ENCODE results near the gene FUS.

FUS gene

DNA sequence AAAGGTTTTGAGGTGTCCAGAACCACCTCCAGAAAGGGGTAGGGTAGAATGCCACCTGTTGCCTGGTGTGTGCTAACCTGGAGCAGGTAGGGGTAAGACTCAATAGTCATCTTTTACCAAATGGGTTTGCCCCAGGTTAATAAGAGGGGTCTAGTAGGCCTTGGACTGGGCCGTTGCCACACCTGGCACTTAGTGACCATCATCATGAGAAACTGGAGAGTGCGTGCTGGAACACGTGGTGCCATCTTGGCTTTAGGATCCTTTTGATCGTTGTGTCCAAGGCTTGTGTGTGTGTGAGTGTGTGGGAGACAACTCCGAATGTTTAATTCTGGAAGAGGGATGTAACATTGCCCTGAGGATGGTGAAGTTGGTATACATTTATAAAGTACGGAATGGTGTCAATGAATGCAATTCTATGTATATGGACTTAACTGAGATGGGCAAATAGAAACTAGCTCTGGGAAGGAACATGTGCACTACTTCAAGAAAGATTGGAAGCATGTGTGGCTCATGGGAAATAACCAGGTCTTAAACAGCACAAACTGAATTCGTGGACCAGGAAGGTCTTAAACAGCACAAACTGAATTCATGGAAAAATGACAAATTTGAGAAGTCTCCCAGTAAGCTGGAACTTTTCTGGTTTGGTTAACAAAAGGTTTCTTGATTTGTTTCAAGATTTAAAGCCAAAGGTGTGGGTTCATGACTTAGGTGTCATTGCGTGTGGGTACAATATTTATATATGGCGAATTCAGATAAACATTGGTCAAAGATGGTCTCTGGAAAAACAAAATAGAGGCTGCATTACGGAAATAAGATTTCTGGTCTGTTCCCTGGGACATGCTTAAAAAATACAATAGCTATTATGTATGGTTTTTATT lies 7.2 kb downstream of the FUS start:
- no peak overlapping the region for H3K4me3 ChIP-seq (ENCODE audit: low read depth, low read length)
- ChIA-PET POLR2A (interaction anchor here (0.8 kb wide), 1 partner anchor 45 kb away, joined by 4 read pairs; no protein-coding TSS in a partner anchor), CTCF (interaction anchor here (0.6 kb wide), 1 partner anchor 1094 kb away, joined by 3 read pairs; no protein-coding TSS in a partner anchor)
- H3K9me3 ChIP-seq (ENCODE audit: control insufficient read depth, insufficient read depth, low read depth, low read length), result no peaks in the 10 kb centered on the region
- H3K4me1 ChIP-seq (ENCODE audit: control insufficient read depth, insufficient read depth, low read length), result no peaks in the 10 kb centered on the region
- TF ChIP-seq BCL6B (tag by site-specific recombination; IDR thresholded peaks at IDR 0.05) (no peak), ZNF302 (tag by site-specific recombination; IDR thresholded peaks at IDR 0.05; ENCODE audit: low read depth) (no peak), SCRT2 (tag by site-specific recombination; IDR thresholded peaks at IDR 0.05) (peak; percentile 92), SCRT1 (tag by site-specific recombination; IDR thresholded peaks at IDR 0.05; ENCODE audit: borderline replicate concordance) (peak; percentile 60), FEZF1 (tag by site-specific recombination; IDR thresholded peaks at IDR 0.05) (no peak)
- H3K27ac ChIP-seq (ENCODE audit: extremely low read depth, low read depth, low read length), result no peak overlapping the region
- peaks cover 80 to 100% of the 10 kb centered on the region in 2 experiments for H3K36me3 ChIP-seq (ENCODE audit: control insufficient read depth in 2 of 2, insufficient read depth in 1 of 2, low read length in 2 of 2)

DNA sequence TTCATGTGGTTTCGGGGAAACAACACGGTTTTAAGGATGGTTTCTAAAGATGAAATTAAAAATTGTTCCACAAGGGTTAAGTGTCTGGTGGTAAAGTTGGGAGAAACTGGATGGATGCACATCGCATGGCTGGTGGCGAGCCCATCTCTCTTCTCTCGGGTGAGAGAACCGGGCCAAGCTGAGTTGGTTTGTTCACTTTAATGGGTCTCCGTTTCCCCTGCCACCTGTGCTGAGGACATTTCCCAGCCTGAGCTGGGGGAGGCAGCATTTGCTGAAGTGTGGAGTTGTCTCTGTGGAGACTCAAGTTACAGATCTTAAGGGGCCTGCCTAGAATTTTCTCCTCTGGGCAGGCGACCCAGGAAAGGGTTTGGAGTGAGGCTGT lies 7.9 kb downstream of the FUS start:
- H3K4me1 ChIP-seq (ENCODE audit: control insufficient read depth, insufficient read depth, low read length), result no peaks in the 10 kb centered on the region
- no peaks in the 10 kb centered on the region for H3K9me3 ChIP-seq (ENCODE audit: control insufficient read depth, insufficient read depth, low read depth, low read length)
- ChIA-PET POLR2A (interaction anchor here (0.6 to 0.8 kb wide), 2 partner anchors 9 to 45 kb away, joined by 3 to 4 read pairs; no protein-coding TSS in a partner anchor), CTCF (interaction anchor here (0.6 kb wide), 1 partner anchor 1095 kb away, joined by 3 read pairs; no protein-coding TSS in a partner anchor)
- H3K36me3 ChIP-seq (ENCODE audit: control insufficient read depth in 2 of 2, insufficient read depth in 1 of 2, low read length in 2 of 2), result peaks cover 83 to 100% of the 10 kb centered on the region in 2 experiments
- H3K4me3 ChIP-seq (ENCODE audit: low read depth, low read length), result no peak overlapping the region
- no peak overlapping the region for H3K27ac ChIP-seq (ENCODE audit: extremely low read depth, low read depth, low read length)
- TF ChIP-seq ZNF362 (tag by site-specific recombination; IDR thresholded peaks at IDR 0.05) (no peak), ZFP3 (tag by site-specific recombination; IDR thresholded peaks at IDR 0.05; ENCODE audit: low read depth) (no peak), ZNF654 (tag by site-specific recombination; IDR thresholded peaks at IDR 0.05; ENCODE audit: low read depth) (no peak), ZNF629 (tag by site-specific recombination; IDR thresholded peaks at IDR 0.05) (no peak), SCRT2 (tag by site-specific recombination; IDR thresholded peaks at IDR 0.05) (no peak), ZBTB7A (tag by site-specific recombination; IDR thresholded peaks at IDR 0.05; ENCODE audit: low read depth) (no peak), AEBP2 (tag by site-specific recombination; IDR thresholded peaks at IDR 0.05; ENCODE audit: borderline replicate concordance) (no peak), ZNF529 (tag by site-specific recombination; IDR thresholded peaks at IDR 0.05; ENCODE audit: insufficient replicate concordance) (no peak), ZBTB8A (tag by site-specific recombination; IDR thresholded peaks at IDR 0.05) (no peak), ZBTB49 (tag by site-specific recombination; IDR thresholded peaks at IDR 0.05; ENCODE audit: low read depth) (no peak), ZNF473 (tag by site-specific recombination; IDR thresholded peaks at IDR 0.05) (no peak), ZEB2 (tag by site-specific recombination; IDR thresholded peaks at IDR 0.05) (no peak), TRIM28 (IDR thresholded peaks at IDR 0.05; ENCODE audit: borderline replicate concordance, low read length) (no peak)
- TF ChIP-seq, protein P1, sequence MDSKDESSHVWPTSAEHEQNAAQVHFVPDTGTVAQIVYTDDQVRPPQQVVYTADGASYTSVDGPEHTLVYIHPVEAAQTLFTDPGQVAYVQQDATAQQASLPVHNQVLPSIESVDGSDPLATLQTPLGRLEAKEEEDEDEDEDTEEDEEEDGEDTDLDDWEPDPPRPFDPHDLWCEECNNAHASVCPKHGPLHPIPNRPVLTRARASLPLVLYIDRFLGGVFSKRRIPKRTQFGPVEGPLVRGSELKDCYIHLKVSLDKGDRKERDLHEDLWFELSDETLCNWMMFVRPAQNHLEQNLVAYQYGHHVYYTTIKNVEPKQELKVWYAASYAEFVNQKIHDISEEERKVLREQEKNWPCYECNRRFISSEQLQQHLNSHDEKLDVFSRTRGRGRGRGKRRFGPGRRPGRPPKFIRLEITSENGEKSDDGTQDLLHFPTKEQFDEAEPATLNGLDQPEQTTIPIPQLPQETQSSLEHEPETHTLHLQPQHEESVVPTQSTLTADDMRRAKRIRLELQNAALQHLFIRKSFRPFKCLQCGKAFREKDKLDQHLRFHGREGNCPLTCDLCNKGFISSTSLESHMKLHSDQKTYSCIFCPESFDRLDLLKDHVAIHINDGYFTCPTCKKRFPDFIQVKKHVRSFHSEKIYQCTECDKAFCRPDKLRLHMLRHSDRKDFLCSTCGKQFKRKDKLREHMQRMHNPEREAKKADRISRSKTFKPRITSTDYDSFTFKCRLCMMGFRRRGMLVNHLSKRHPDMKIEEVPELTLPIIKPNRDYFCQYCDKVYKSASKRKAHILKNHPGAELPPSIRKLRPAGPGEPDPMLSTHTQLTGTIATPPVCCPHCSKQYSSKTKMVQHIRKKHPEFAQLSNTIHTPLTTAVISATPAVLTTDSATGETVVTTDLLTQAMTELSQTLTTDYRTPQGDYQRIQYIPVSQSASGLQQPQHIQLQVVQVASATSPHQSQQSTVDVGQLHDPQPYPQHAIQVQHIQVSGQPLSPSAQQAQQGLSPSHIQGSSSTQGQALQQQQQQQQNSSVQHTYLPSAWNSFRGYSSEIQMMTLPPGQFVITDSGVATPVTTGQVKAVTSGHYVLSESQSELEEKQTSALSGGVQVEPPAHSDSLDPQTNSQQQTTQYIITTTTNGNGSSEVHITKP (tag by site-specific recombination; IDR thresholded peaks at IDR 0.05), result no peak
- TF ChIP-seq, protein P2, sequence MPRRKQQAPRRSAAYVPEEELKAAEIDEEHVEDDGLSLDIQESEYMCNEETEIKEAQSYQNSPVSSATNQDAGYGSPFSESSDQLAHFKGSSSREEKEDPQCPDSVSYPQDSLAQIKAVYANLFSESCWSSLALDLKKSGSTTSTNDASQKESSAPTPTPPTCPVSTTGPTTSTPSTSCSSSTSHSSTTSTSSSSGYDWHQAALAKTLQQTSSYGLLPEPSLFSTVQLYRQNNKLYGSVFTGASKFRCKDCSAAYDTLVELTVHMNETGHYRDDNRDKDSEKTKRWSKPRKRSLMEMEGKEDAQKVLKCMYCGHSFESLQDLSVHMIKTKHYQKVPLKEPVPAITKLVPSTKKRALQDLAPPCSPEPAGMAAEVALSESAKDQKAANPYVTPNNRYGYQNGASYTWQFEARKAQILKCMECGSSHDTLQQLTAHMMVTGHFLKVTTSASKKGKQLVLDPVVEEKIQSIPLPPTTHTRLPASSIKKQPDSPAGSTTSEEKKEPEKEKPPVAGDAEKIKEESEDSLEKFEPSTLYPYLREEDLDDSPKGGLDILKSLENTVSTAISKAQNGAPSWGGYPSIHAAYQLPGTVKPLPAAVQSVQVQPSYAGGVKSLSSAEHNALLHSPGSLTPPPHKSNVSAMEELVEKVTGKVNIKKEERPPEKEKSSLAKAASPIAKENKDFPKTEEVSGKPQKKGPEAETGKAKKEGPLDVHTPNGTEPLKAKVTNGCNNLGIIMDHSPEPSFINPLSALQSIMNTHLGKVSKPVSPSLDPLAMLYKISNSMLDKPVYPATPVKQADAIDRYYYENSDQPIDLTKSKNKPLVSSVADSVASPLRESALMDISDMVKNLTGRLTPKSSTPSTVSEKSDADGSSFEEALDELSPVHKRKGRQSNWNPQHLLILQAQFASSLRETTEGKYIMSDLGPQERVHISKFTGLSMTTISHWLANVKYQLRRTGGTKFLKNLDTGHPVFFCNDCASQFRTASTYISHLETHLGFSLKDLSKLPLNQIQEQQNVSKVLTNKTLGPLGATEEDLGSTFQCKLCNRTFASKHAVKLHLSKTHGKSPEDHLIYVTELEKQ (tag by site-specific recombination; IDR thresholded peaks at IDR 0.05; ENCODE audit: borderline replicate concordance), result no peak

Data from HEK293 (cell line).